Activated CD4-positive, alpha-beta T cell treated with anti-CD3 and anti-CD28 coated beads for 24 hours (primary cell): Measurements from ENCODE around the gene RAD51B.
"Not testable (repeated sequence)": the region's sequence is repeated elsewhere in the genome, so short reads cannot be mapped to it uniquely, and the experiment has no call there.

Experiments
- DNase-seq, 2 donors: peaks; one replicate each; pipeline ENCODE4 v3.0.0-alpha.2; 2020; ENCODE audit warnings: low read depth in 2 of 2

Gene RAD51B

GRCh38 chr14:68076451-68076850, 256.9 kb downstream of the RAD51B start:
- no peak for DNase-seq

DNA sequence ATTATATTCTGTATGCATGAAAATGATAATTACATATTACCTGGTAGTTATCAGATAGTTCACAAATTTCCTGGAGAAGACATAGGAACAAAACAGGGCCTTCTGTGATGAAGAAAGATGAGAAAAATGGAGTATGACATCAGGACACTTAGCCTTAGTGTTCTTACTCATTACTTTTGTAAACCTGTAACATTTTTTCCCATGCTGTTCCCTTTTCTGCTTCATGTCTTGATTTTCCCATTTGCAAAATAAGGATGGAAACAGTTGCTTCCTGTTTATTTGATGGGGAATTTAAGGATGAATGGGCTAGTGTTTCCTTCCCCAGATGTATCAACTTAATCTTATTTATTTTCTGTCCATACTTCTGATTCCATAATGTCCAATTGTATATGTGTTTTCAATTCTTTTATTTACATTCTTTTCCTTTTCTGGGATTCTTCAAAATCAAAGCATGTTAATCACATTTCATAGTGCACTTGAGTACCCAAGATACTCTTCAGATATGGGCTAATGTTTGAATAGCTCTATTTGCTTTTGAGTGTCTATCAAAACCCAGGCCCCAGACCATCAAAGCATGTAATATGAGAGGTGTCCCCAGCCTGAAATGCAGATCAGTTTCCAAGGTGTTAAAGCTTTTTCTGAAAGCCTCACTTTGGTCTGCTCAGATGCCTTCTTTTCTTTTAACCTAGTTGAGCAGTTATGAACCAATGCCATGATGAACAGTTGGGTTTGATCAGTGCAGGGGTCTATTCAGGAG, 260.5 kb downstream of the RAD51B start:
- DNase-seq: no peak

DNA sequence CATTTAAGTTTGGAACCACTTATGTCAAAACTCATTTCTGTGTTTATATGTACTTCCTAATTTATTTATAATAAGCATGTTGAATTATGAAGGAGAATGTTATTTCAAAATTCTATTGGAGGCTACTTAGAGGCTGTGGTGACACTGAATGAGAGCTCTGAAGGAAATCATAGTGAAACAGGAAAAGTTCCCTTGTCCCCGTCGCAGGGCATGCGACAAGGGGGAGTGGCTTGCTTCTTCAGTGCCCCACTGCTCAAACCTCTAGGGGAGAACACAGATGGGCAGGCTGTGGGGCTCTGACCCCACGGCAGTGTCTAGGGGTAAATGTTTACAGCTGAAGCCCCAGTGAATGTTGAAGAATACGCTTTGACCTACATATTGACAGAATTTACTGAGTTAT, 261.9 kb downstream of the RAD51B start:
- DNase-seq: no peak

- no peak for DNase-seq
Observed at GRCh38 chr14:68082698-68083291, 263.2 kb downstream of the RAD51B start.

- no peak for DNase-seq
Observed at GRCh38 chr14:68084256-68084655, 264.7 kb downstream of the RAD51B start.

GRCh38 chr14:68085742-68086141, 266.2 kb downstream of the RAD51B start:
- DNase-seq: no peak

- DNase-seq: no peak
Observed at GRCh38 chr14:68088451-68088854, 268.9 kb downstream of the RAD51B start.

DNA sequence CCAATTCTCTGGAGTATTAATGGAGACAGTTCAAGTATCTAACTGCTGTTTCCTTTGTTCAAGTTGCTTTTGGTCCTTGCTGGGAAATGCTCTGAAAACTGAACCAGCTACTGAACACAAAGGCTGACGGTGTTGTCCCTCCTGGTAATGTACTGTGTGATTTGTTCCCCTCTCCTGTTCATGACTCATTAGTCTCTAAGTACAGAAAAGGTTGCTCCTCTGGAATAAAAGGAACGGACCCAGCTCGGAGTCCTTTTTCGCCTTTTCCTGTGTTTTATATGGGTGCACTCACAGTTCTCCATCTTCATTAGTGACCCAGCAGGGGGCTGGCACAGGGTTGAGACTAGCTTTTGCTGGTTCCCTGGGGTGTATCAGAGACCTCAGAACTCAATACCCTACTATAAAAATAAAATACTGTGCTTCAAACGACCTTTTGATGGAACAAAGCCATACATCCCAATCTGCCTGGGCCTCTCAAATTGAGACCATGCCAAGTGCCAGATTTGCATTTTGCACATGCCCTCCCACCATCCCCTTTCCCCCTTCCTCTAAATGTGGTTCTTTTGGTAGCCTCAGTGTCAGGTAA, 269.7 kb downstream of the RAD51B start:
- DNase-seq: no peak

- DNase-seq: no peak
Observed at GRCh38 chr14:68094158-68094557, 274.6 kb downstream of the RAD51B start.

- no peak for DNase-seq
Observed at GRCh38 chr14:68094752-68095151, 275.2 kb downstream of the RAD51B start.

GRCh38 chr14:68097727-68098126, 278.1 kb downstream of the RAD51B start:
- no peak for DNase-seq

GRCh38 chr14:68098834-68099233, 279.3 kb downstream of the RAD51B start:
- DNase-seq: no peak

DNA sequence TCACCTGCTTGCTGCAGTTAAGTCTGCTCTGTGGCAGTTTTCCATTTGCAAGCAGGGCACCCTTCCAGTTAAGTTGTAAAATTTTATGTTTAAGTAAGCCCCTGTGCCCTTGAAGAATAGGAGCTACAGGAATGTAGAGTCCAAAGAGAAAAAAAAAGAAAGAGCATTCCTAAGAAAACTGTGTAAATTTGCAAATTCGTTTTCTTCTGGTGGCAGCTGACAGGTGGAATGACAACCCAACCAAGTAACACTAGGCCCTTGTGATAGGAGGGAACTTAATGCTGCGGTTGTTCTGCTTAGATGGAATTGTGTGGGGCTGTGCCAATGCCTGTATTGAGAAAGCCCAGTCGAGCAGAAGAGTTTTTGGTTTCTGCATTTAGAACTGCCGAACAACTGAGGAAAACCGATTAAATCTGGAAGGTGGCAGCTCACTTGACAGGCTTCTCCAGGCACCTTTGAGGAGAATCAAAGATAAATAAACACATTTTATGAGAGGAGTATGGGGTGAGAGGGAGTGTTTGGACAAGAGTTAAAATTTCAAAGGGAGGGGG, 280.0 kb downstream of the RAD51B start:
- DNase-seq: no peak

- not testable (repeated sequence) for DNase-seq
Observed at GRCh38 chr14:68101715-68102301, 282.2 kb downstream of the RAD51B start.

- DNase-seq: no peak
Observed at GRCh38 chr14:68103853-68104252, 284.3 kb downstream of the RAD51B start.

GRCh38 chr14:68104518-68104917, 284.9 kb downstream of the RAD51B start:
- no peak for DNase-seq

DNA sequence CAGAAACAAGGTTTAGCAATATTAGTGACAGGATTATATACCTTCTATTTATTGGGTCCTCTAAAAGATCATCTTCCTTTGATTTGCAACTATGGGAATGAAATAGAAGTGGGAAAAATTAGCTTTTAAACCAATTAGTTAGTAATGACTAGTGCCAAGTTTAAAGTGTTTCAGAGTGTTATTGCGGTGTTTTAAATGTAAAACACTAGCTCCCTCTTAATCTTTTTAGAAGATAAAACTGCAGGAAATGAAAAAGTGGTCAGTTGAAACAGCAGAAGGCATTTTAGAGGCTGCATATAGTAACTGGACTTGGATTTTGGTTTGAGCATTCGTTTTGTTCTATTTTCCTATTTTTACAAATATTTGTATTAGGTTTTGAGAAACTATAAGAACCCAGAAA, 286.2 kb downstream of the RAD51B start:
- DNase-seq: no peak

DNA sequence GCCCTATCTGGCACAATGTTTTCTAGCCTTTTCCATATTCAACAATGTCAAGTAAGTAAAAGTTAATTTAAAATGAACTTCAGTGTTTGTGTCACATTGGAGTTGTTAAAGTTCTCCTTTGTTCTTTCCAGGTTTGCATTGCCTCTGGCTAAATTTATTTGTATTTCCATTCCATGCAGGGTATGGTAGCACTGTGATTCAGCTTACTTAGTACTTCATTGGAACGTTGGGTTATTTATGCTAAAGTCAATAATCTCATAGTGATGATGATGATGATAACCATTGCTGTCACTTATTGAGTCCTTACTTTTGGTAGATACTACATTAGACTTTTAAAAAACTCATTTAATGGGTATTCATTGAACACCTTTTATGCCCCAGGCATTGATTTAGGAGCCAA, 286.9 kb downstream of the RAD51B start:
- DNase-seq: no peak

DNA sequence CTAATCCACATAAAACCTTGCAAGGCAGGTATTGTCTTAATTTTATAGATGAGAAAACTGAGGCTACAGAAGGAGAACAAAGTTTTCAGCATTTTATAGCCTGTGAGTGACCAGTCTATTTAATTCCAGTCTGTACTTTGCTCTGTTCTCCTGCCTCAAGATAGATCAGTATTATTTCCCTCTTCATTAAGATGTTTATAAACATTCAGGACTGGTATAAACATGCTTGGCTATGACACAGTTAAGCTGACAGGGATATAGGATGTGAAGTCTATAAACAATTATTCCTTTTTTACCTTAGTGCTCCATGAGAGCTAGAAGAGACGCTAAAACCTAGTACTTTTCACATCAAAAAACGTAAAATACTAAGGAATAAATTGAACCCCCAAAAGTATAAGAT, 287.3 kb downstream of the RAD51B start:
- no peak for DNase-seq

- DNase-seq: no peak
Observed at GRCh38 chr14:68109132-68109900, 289.7 kb downstream of the RAD51B start.

- no peak for DNase-seq
Observed at GRCh38 chr14:68111097-68111852, 291.7 kb downstream of the RAD51B start.
